SK-N-SH (cell line): ENCODE measurements around the gene FBXO4. TPM values are rescaled to one million over a fixed set of nuclear protein-coding genes. Genes with fewer than 3 reads are reported as not detected.

Experiments
- polyA plus RNA-seq, 3 experiments: library from polyadenylated mRNA; depleted of rRNA; stranded (reverse); fragments of >200 nt; gene quantifications; 2 replicates each; pipeline ENCODE4 v1.2.3, GENCODE V29; 2012
- small RNA-seq, 7 experiments: library from RNA; depleted of rRNA; stranded (forward); fragments of <200 nt; gene quantifications; one replicate each; pipeline ENCODE3, GENCODE V24; 2012

Gene FBXO4
- polyA plus RNA-seq, 1 of the 3 experiments (the other 2 are of a cell fraction), result 2.9 TPM

Small RNA genes within 50 kb of the gene (small RNA-seq; reads per million reads assigned to genes)
- 0 reads per million in 7 experiments for gene RF00019

Other genes starting within 250 kb of the FBXO4 start
- 11.7 and 14.9 TPM in 2 replicates for gene OXCT1, start 54.9 kb upstream of the FBXO4 start, polyA plus RNA-seq (2012; rRNA removed)
- gene RIMOC1, start 20.9 kb upstream of the FBXO4 start, polyA plus RNA-seq (2012; rRNA removed), result 6.5 and 9.5 TPM in 2 replicates